Testis (tissue), 2 donors: ENCODE data around the gene SSTR5.

Experiments used
- CTCF ChIP-seq, 3 experiments: fragments of 450-650 bp in 2 of 3; fragments of 200-600 bp in 1 of 3; sonication (generic) in 1 of 3; IDR thresholded peaks; one replicate each; pipeline ENCODE4 v1.5.1; 2016 to 2019; ENCODE audit warnings: antibody characterized with exemption in 3 of 3, mild to moderate bottlenecking in 2 of 3, moderate library complexity in 1 of 3
- POLR2A ChIP-seq: fragments of 450-650 bp; IDR thresholded peaks from one replicate; pipeline ENCODE4 v1.6.1; 2017; ENCODE audit warnings: antibody characterized with exemption, mild to moderate bottlenecking, moderate library complexity

- TF ChIP-seq POLR2A (no peak), CTCF (IDR thresholded peaks at IDR 0.05) (no peak)
These were observed 16.4 kb upstream of the SSTR5 start for GRCh38 chr16:1056196-1056595.
